GM21619 (cell line): Measurements from ENCODE around the gene CLSTN1.
"Not testable (repeated sequence)": the region's sequence is repeated elsewhere in the genome, so short reads cannot be mapped to it uniquely, and the experiment has no call there.

Source experiments
- ATAC-seq: cut with Tn5 transposase; IDR thresholded peaks from one replicate; pipeline ENCODE4 v1.9.1; 2021; ENCODE audit not compliant: unreplicated experiment

CLSTN1 gene

GRCh38 chr1:9766759-9767442 lies 56.9 kb downstream of the CLSTN1 start:
- no peak for ATAC-seq

DNA sequence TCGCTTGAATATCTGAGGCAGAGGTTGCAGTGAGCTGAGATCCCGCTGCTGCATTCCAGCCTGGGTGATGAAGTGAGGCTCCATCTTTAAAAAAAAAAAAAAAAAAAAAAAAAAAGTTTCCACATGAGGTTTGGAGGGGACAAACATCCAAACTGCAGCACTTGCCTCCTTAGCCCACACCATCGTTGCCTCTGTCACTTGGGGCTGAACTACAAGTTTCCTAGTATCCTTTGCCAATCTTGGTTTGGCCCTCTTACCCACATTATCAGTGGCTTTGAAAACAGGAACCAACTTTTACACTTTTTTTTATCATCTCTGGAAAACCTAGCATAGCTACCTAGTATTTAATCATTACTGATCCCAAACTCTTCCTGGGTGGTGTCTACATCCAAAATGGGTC lies 59.2 kb downstream of the CLSTN1 start:
- no peak for ATAC-seq

DNA sequence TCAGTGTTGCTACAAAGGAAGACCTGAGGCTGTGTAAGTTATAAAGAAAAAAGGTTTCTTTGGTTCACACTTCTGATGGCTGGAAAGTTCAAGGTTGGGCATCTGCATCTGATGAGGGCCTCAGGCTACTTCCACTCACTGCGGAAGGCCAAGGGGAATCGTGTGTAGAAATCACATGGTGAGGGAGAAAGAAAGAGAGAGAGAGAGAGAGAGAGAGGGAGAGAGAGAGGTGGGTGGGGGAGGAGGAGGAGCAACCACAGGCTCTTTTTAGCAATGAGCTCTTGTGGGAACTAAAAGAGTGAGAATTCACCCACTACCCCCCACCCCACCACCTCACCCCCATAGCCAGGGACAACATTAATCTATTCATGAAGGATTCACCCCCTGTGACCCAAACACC lies 59.9 kb downstream of the CLSTN1 start:
- ATAC-seq: no peak

- ATAC-seq: not testable (repeated sequence)
Observed at GRCh38 chr1:9762446-9762845, 61.3 kb downstream of the CLSTN1 start.

- no peak for ATAC-seq
Observed at GRCh38 chr1:9761855-9762254, 61.9 kb downstream of the CLSTN1 start.

DNA sequence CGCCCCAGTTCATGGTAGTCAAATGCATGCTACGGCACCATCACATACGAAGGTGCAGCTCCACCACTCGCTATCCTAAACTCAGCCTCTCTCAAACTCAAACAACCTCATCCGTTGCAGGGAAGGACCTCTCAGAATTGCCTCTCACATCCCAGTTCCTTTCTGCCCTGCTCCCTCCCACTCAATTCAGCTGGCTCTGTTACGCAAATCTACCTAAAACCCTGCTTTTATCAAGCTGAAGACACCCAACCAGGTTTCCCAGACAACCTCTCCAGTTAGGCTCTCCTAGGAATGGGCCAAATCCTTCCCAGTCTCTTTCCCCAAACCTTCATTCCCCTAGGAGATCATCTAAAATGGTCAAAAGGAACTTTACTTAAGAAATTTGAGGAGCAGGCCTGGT lies 62.9 kb downstream of the CLSTN1 start:
- no peak for ATAC-seq

- no peak for ATAC-seq
Observed at GRCh38 chr1:9759939-9760338, 63.8 kb downstream of the CLSTN1 start.

- ATAC-seq: no peak
Observed at GRCh38 chr1:9758559-9759121, 65.1 kb downstream of the CLSTN1 start.

DNA sequence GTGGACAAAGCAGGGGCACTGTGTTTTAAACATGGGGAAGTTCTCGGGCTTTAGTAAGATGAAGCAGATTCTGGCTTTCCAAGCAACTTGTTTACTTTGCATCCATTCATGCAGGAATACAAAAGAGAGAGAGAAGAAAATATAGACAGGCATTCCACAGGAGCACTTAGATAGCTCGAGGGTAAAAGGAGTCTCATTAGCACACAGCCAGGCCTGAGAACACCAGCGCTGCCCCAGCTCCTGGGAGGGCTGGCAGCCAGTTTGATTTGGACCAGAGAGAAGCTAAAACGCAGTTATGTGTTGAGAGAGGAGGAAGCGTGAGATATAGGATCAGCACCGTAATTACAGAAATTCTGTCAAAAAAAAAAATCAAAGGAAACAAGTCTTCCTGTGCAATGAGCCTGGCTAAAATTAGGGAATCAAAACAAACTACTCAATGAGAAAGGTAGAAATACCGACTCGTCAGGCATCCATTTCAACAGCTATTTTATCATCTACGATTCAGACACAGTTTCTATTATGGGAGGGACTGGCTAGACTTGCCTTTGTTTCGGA lies 68.2 kb downstream of the CLSTN1 start:
- ATAC-seq: no peak

DNA sequence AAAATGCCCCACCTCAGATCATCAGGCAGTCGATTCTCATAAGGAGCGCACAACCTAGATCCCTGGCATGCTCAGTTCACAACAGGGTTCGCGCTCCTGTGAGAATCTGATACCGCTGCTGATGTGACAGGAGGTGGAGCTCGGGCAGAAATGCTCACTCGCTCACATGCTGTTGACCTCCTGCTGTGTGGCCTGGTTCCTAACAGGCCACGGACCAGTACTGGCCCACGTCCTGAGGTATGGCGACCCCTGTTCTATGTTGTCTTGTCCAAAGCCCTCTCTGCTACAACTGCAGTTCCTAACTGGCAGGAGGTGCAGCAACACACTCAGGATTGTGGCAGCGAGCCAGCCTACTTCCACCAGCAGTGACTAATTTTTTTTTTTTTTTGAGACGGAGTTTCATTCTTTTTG lies 70.6 kb downstream of the CLSTN1 start:
- ATAC-seq: no peak

- ATAC-seq: no peak
Observed at GRCh38 chr1:9751971-9752370, 71.8 kb downstream of the CLSTN1 start.

DNA sequence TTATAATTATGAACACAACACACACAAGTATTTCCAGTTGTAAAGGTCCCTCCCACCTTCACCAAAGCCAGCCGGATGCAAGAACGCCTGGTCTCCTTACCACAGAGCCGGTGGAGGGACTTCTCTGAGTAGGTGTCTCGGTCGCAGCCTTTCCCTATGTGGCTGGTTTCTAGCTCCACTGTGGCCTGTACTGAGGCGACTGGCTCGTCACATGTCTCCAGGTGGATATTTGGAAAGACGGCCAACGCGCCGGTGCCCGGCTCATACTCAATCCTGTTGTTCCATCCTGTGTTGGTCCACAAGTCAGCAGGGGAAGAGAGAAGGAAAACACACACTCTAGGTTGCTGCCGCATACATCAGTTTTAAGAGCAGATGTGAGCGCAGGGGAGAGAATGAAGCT lies 74.4 kb downstream of the CLSTN1 start:
- ATAC-seq: no peak

DNA sequence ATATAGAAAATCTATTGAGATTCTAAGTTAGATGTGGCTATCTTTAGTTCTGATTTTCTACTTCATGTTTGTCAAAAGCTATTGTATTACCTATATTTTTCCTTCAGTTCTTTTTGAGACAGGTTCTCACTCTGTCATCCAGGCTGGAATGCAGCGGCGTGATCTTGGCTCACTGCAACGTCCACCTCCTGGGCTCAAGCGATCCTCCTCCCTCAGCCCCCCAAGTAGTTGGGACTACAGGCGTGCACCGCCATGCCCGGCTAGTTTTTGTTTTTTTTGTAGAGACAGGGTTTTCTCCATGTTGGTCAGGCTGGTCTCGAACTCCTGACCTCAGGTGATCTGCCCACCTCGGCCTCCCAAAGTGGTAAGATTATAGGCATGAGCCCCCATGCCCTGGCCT lies 75.4 kb downstream of the CLSTN1 start:
- not testable (repeated sequence) for ATAC-seq

DNA sequence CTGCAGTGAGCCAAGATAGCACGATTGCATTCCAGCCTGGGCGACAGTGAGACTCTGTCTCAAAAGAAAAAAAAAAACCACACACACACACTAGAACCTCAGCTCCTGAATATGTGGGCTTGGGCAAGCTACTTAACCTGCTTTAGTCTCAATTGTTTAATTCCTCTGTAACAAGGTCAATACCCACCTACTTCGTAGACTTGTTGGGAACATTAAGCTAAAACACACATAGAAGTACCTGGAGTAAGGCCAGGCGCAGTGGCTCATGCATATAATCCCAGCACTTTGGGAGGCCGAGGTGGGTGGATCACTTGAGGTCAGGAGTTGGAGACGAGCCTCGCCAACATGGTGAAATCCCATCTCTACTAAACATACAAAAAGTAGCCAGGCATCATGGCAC lies 77.1 kb downstream of the CLSTN1 start:
- ATAC-seq: no peak

- ATAC-seq: no peak
Observed at GRCh38 chr1:9746211-9746610, 77.6 kb downstream of the CLSTN1 start.

DNA sequence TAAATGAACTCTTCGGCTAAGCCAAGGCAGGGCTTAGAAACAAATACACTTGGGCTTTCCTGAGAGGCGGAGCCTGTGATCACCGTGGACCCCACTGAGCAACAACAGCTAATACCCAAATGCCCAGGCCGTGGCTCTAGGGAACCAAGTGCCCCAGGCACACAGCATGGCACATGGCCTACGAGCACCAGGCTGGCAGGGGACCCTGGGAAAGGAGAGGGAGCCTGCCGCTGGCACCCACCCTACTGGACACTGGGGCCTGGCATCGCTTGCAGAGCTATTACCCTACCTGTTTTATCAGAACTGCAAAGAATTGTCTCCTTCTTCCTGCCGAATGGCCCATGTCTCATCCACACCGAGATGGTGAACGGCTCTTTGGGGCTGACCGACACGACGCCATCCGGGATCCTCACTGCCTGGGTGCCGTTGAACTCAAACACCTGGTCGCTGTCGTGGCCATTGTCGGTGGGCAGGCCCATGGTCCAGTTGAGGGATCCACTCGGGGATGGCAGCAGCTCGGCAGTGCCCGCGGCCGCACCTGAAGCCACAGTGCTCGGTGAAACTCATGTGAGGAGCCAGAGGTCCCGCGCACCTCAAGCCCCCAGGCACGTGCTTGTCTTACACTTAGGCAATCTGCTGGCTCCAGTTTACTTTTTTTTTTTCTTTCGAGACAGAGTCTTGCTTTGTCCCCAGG lies 79.5 kb downstream of the CLSTN1 start:
- no peak for ATAC-seq

DNA sequence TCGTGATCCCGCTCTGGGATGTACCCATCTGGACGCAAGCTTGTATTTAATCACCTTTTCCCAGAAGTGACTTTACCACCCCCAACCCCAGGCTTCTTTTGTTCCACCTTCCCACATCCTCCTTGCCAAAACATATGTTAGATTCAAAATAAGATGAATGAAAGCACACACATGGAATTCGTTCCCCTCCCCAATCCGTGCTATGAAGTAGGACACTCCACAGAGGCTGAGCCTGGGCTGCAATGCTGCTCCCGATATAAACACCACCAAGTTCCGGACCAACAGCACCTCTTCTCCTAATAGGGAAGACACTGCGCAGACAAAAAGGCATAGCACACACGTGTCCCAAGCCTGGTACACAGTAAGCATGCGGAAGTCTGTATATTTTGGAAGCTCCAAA lies 86.1 kb downstream of the CLSTN1 start:
- no peak for ATAC-seq

DNA sequence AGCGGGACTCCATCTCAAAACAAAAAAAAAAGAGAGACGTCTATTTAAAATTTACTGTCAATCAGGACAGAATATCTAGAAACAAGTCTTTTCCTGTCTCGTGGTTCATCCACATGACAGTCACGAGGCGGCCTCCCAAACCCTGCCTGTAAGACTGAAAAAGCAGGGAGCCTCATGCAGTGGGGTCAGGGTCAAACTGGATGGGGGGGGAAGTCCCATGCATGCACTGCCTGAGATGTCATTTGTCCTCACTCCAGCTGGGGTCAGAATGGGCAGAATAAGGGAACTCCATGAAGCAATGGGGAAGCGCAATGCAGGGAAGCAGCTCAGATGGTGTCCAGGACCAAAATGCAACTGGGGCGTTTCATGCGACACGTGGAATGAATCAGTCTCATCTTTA lies 86.7 kb downstream of the CLSTN1 start:
- no peak for ATAC-seq

DNA sequence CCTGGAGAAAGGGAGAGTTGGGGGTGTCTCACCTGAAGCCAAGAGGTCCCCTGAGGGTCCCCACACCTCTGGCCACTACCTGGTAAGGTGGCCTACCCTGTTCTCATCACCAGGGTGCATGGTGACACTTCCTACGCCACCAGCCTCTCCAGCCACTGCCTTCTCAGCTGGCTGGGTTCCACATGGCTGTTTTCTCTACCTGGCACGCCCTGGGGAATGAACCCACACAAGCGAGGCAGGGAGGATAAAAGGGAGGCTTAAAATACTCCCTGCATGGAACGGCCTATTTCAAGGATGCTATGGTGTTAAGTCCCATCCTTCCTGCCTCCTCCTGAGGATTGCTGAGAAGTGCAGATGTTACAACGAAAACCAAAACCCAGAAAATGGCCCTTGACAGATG lies 87.5 kb downstream of the CLSTN1 start:
- ATAC-seq: no peak

DNA sequence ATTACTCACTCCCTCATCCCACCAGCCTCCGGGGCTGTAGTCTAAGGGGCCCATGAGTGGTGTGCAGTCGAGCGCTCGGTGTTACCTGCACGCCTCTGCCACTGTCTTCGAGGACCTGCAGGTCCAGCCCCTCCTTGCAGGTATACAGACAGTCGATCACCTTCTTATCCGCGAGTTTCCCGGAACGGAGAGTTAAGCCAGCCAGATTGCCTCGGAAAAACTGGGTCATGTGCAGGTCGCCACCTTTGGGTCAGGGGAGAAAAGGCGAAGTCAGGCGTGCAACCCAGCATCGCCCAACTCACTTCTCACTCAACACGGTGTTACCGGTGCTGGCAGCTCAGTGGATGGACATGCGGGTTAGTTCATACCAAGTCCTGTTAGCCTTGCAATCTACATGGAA lies 88.0 kb downstream of the CLSTN1 start:
- ATAC-seq: no peak

DNA sequence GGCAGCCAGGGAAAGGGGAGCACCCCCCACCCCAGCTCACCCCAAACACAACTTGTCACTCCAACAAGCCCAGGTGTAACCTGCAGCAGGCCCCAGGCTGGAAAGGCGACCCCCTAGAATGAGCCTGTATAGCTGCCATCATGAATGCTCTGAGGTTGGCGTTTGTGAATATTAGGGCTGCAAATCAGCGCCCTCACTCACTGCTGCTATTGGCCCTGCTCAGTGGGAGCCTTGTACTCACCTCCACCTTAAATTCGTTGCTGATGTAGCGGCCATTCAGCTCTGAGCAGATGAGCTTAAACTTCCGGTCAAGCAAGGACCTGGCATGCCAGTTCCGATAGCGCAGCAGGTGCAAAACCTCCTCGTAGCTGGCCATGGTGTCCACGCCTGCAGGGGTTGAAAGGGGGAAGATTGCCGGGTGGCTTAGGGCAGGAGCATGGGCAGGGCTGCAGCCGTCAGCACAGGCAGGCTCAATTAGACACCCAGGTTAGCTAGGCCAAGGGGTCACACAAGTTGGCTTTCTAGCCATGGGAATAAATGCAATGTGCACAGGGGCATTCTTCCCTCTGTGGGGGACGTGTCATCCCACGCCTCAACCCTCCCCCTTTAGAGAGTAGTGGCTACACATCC lies 90.5 kb downstream of the CLSTN1 start:
- no peak for ATAC-seq
